NCI-H2227 treated with DMSO at 0.1 percent for 48 hours (cell line): ENCODE data around the gene ETV5.
"Not testable (repeated sequence)": the region's sequence is repeated elsewhere in the genome, so short reads cannot be mapped to it uniquely, and the experiment has no call there.

ENCODE experiments used
- DNase-seq: peaks from one replicate; lab custom pipeline; 2025; lab: John Stamatoyannopoulos, UW

ETV5 gene

GRCh38 chr3:186067360-186068242 lies 41.3 kb downstream of the ETV5 start:
- DNase-seq: no peak

- DNase-seq: no peak
Observed at GRCh38 chr3:186060222-186060621, 48.7 kb downstream of the ETV5 start.

GRCh38 chr3:186059192-186059591 lies 49.7 kb downstream of the ETV5 start:
- no peak for DNase-seq

- no peak for DNase-seq
Observed at GRCh38 chr3:186058225-186058624, 50.7 kb downstream of the ETV5 start.

GRCh38 chr3:186057594-186057993 lies 51.3 kb downstream of the ETV5 start:
- no peak for DNase-seq

GRCh38 chr3:186054792-186055352 lies 54.0 kb downstream of the ETV5 start:
- no peak for DNase-seq

GRCh38 chr3:186053954-186054791 lies 54.7 kb downstream of the ETV5 start:
- peak; percentile 9 for DNase-seq

GRCh38 chr3:186052096-186052840 lies 56.6 kb downstream of the ETV5 start:
- no peak for DNase-seq

GRCh38 chr3:186049001-186049400 lies 59.9 kb downstream of the ETV5 start:
- DNase-seq: no peak

GRCh38 chr3:186048119-186048518 lies 60.8 kb downstream of the ETV5 start:
- DNase-seq: no peak

- DNase-seq: no peak
Observed at GRCh38 chr3:186046838-186047237, 62.1 kb downstream of the ETV5 start.

GRCh38 chr3:186044968-186045367 lies 63.9 kb downstream of the ETV5 start:
- no peak for DNase-seq

GRCh38 chr3:186044427-186044826 lies 64.5 kb downstream of the ETV5 start:
- DNase-seq: no peak

- no peak for DNase-seq
Observed at GRCh38 chr3:186042521-186043202, 66.2 kb downstream of the ETV5 start.

- DNase-seq: no peak
Observed at GRCh38 chr3:186042036-186042435, 66.9 kb downstream of the ETV5 start.

GRCh38 chr3:186038360-186038759 lies 70.5 kb downstream of the ETV5 start:
- DNase-seq: no peak

GRCh38 chr3:186035277-186035676 lies 73.6 kb downstream of the ETV5 start:
- no peak for DNase-seq

- no peak for DNase-seq
Observed at GRCh38 chr3:186032321-186032720, 76.6 kb downstream of the ETV5 start.

- DNase-seq: not testable (repeated sequence)
Observed at GRCh38 chr3:186025993-186026392, 82.9 kb downstream of the ETV5 start.

- no peak for DNase-seq
Observed at GRCh38 chr3:186025161-186025560, 83.7 kb downstream of the ETV5 start.

GRCh38 chr3:186024210-186024609 lies 84.7 kb downstream of the ETV5 start:
- DNase-seq: no peak
